Aorta (tissue), 5 donors: Measurements from ENCODE around the gene NKD2. TPM values are rescaled to one million over a fixed set of nuclear protein-coding genes. Genes with fewer than 3 reads are reported as not detected.
A peak's percentile ranks its signal among the peaks of the same experiment; 100 is the strongest.

Experiments
- ATAC-seq: fragments of 200-7000 bp; cut with Tn5 transposase; one replicate; pipeline ENCODE4 v1.9.1; 2022; ENCODE audit warnings: moderate library complexity; ENCODE audit not compliant: low FRiP score
- DNase-seq, 2 donors: peaks; one replicate each; pipeline ENCODE4 v3.0.0-alpha.2; 2020
- H3K27ac ChIP-seq, 2 donors: one replicate each; pipeline ENCODE4 v1.5.1; 2013; ENCODE audit warnings: low read length in 2 of 2, mild to moderate bottlenecking in 2 of 2, moderate library complexity in 2 of 2, control low read depth in 1 of 2, inconsistent platforms in 1 of 2, low read depth in 1 of 2
- H3K27me3 ChIP-seq, 2 donors: one replicate each; pipeline ENCODE4 v1.6.1; 2013; ENCODE audit warnings: control low read depth in 1 of 2, low read length in 1 of 2, mild to moderate bottlenecking in 1 of 2, moderate library complexity in 1 of 2; ENCODE audit not compliant: insufficient read depth in 2 of 2, control insufficient read depth in 1 of 2
- H3K36me3 ChIP-seq, 2 donors: one replicate each; pipeline ENCODE4 v1.6.1; 2013; ENCODE audit warnings: control low read depth in 1 of 2, low read length in 1 of 2, mild to moderate bottlenecking in 1 of 2; ENCODE audit not compliant: insufficient read depth in 2 of 2, control insufficient read depth in 1 of 2
- H3K4me1 ChIP-seq, 2 donors: one replicate each; pipeline ENCODE4 v1.6.1; 2013; ENCODE audit warnings: low read length in 2 of 2, control low read depth in 1 of 2, mild to moderate bottlenecking in 1 of 2, moderate library complexity in 1 of 2; ENCODE audit not compliant: insufficient read depth in 2 of 2, control insufficient read depth in 1 of 2
- H3K4me3 ChIP-seq, 2 donors: one replicate each; pipeline ENCODE4 v1.5.1; 2013; ENCODE audit warnings: low read length in 2 of 2, control low read depth in 1 of 2, mild to moderate bottlenecking in 1 of 2
- H3K9me3 ChIP-seq: one replicate; pipeline ENCODE4 v1.6.1; 2013; ENCODE audit warnings: mild to moderate bottlenecking, low read length; ENCODE audit not compliant: control insufficient read depth
- WGBS, 2 donors: extraction: QIAGEN DNeasy Blood & Tissue Kit; methylation state at CpG; one replicate each; pipeline ENCODE4 v1.1.7; 2013; 5-methylcytosine and 5-hydroxymethylcytosine counted together
- intact Hi-C, 2 donors: fragments of 100-400 bp; cut with DNase I; formaldehyde crosslinking; loops; one replicate each; pipeline versions ENCODE4 v1.14.2 to v1.15.0; 2022
- polyA plus RNA-seq, 2 donors: library from polyadenylated mRNA; stranded (reverse); fragments of 200-250 nt; gene quantifications; one replicate each; pipeline ENCODE4 v1.2.3, GENCODE V29; 2013
- total RNA-seq, 2 donors: library from RNA; stranded (reverse); fragmentation: NEBNext Ultra II Directional; extraction: Animal tissue kit (Norgen Biotek cat#: 25700); gene quantifications; one replicate each; pipeline ENCODE4 v1.2.1, GENCODE V29; 2021
- donor health status: healthy with polysubstance abuse.
- donor health status: Bipolar disorder and iron deficiency.
- donor health status: DM: no; HTN: no; CAD: no.
- donor health status: DM: no; HTN: no; CAD: no.
- donor health status: DM: yes; HTN: yes; CAD: no.

The NKD2 gene
- total and polyA plus RNA-seq, 4 donors = 0.10 to 6.8 (median 2.8) TPM; not detected in 1

- H3K36me3 ChIP-seq = no peaks in the 10 kb centered on the region
- ATAC-seq (no peak), DNase-seq (peak in 1 of 2 donors; percentile 70)
- WGBS, 2 donors = 85 to 87% methylated on average over 36 to 40 of the region's 40 CpGs
- no peak overlapping the region for H3K4me3 ChIP-seq
- intact Hi-C loops = no loop called here
- no peak overlapping the region for H3K27ac ChIP-seq
- H3K27me3 ChIP-seq = no peaks in the 10 kb centered on the region
- no peaks in the 10 kb centered on the region for H3K4me1 ChIP-seq
- no peaks in the 10 kb centered on the region for H3K9me3 ChIP-seq
Observed at GRCh38 chr5:1027631-1028441, 19.2 kb downstream of the NKD2 start.

DNA sequence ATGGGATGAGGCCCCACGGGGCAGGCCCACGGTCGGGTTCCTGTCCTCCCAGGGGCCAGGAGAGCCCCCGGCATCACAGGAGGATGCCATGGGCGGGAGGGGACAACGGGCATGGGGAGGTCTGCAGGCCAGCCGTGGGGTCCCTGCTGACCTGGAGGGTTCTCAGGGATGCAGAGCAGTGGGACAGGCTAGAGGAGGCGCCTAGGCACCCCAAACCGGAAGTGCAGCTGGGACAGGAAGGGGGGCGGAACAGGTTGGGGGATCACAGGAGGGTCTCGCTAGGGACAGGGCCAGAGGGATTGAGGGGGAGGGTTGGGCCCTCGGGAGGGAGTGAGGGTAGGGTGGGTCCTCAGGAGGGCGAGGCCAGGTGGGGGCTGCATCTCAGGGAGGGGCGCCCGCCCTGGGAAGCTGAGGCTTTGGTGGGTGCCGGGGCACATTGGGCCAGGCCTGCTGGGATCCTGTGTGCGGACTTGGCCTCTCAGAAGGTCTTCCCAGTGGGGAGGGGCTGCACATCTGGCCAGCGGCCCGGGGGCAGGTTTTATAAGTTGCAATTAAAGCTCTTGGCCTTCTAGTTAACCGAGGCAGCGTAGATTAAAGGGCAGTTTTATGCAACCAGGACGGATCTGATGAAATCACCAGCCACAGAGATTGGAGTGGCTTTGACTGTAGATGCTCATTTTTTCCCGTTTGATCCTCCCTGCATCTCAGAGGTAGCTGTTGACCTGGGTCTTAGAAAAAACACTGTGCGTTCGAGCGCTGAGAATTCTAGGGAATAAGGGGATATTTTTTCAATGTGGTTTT, 20.1 kb downstream of the NKD2 start:
- intact Hi-C loops = no loop called here
- ATAC-seq = no peak
- WGBS, 2 donors = 80% methylated on average over 26 of the region's 26 CpGs
- Histone ChIP-seq H3K27ac (no peak overlapping the region), H3K36me3 (no peaks in the 10 kb centered on the region), H3K27me3 (no peaks in the 10 kb centered on the region), H3K4me3 (no peak overlapping the region), H3K4me1 (no peaks in the 10 kb centered on the region), H3K9me3 (no peaks in the 10 kb centered on the region)
- DNase-seq = peak in 1 of 2 donors; percentile 50

DNA sequence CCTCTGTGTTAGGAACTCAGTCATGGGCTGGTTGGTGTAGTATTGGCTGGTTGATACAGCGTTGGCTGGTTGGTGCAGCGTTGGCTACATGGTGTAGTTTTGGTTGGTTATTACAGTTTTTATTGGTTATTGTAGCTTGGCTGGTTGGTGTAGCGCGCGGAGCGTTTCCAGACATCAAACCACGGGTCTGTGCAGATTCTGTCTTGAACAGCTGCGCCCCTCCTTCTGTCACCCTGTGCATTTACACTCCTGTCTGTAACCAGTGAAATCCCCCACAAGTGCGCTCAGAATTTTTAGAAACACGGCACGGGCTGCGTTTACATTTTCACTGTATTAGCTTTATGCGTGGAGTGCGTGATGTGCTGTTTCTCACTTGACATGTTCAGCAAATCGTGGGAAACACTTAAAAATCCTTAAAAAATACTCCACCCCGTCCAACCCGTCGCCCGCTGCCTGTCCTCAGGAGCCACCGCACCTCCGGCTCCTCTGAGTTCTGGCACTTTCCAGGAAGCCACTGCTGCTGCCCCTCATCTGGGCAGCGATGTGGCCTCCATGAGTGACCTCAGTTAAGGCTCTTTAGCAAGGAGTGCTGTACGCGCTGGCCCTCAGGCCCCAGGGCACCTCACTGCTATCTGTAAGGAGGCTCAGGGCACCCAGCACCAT, 20.8 kb downstream of the NKD2 start:
- intact Hi-C loops = no loop called here
- peak in 1 of 2 donors; percentile 61 for DNase-seq
- H3K4me1 ChIP-seq = no peaks in the 10 kb centered on the region
- H3K27ac ChIP-seq = no peak overlapping the region
- no peak overlapping the region for H3K4me3 ChIP-seq
- no peaks in the 10 kb centered on the region for H3K9me3 ChIP-seq
- H3K27me3 ChIP-seq = no peaks in the 10 kb centered on the region
- no peak for ATAC-seq
- 90 to 91% methylated on average over 24 of the region's 24 CpGs for WGBS, 2 donors
- no peaks in the 10 kb centered on the region for H3K36me3 ChIP-seq

DNA sequence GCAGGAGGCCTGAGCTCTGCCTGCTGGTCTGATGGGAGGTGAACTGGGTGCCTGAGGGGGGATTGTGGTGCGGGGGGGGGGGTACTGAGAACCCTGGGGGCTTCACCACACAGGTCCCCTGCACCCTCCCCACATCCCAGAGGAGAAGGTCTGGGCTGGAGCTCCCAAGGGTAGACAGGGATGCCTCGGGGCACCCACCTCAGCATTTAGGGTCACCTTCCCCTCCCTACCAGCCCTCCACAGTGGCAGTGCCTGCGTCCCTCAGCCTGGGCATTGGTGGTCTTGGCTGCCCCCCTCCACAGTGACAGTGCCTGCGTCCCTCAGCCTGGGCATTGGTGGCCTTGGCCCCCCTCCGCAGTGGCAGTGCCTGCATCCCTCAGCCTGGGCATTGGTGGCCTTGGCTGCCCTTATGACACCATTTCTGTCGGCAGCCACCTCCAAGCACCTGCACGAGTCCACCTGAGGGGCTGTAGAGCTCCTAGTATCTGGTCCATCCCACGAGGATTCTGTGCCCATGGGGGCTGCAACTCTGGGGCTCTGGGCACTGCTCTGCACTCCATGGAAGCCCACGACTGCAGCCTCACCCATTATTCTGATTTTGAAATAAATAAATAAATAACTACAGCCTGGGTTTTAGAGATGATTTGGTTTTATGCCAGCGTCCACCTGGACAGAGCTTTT, 21.5 kb downstream of the NKD2 start:
- DNase-seq (peak in 1 of 2 donors; percentile 56), ATAC-seq (no peak)
- no peak overlapping the region for H3K4me3 ChIP-seq
- H3K4me1 ChIP-seq = no peaks in the 10 kb centered on the region
- no peak overlapping the region for H3K27ac ChIP-seq
- no peaks in the 10 kb centered on the region for H3K9me3 ChIP-seq
- 87 to 88% methylated on average over 8 to 10 of the region's 10 CpGs for WGBS, 2 donors
- no peaks in the 10 kb centered on the region for H3K36me3 ChIP-seq
- H3K27me3 ChIP-seq = no peaks in the 10 kb centered on the region
- intact Hi-C loops = no loop called here

DNA sequence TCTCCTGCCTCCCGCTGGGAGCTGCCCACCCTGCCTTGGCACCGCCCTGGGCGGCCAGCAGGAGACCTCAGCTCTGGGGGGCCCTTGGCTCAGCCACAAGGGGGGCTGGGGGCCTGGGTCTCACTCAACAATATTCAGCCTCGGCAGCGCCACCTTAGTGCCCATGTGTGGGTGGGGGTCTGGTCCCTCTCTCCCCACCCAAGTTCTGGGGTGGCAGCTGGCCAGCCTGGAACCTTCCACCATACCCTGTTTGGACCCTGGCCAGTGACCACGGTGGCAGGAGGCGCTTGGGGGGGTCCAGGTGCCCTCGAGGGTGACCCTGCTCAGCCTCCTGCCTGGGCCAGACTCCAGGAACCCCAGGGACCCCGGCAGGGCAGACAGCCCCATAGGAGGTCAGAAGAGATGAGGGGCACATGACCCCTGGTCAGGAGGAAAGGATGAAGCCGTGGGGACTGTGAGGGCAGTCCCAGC, 22.2 kb downstream of the NKD2 start:
- no peaks in the 10 kb centered on the region for H3K36me3 ChIP-seq
- WGBS, 2 donors = 71 to 81% methylated on average over 10 of the region's 10 CpGs

GRCh38 chr5:1031306-1031959, 22.8 kb downstream of the NKD2 start:
- ATAC-seq (no peak), DNase-seq (peak in 1 of 2 donors; percentile 31)
- 88 to 92% methylated on average over 19 of the region's 19 CpGs for WGBS, 2 donors
- Histone ChIP-seq H3K27me3 (no peaks in the 10 kb centered on the region), H3K4me3 (no peak overlapping the region), H3K27ac (no peak overlapping the region), H3K36me3 (no peaks in the 10 kb centered on the region), H3K4me1 (no peaks in the 10 kb centered on the region), H3K9me3 (no peaks in the 10 kb centered on the region)
- intact Hi-C loops = no loop called here

More for the DNA sequence above, 22.2 kb downstream of the NKD2 start:
- H3K27me3 ChIP-seq = no peaks in the 10 kb centered on the region
- DNase-seq (peak; percentile 43 to 72), ATAC-seq (no peak)
- no peak overlapping the region for H3K27ac ChIP-seq
- no peak overlapping the region for H3K4me3 ChIP-seq
- H3K4me1 ChIP-seq = no peaks in the 10 kb centered on the region
- no peaks in the 10 kb centered on the region for H3K9me3 ChIP-seq
- intact Hi-C loops = no loop called here

DNA sequence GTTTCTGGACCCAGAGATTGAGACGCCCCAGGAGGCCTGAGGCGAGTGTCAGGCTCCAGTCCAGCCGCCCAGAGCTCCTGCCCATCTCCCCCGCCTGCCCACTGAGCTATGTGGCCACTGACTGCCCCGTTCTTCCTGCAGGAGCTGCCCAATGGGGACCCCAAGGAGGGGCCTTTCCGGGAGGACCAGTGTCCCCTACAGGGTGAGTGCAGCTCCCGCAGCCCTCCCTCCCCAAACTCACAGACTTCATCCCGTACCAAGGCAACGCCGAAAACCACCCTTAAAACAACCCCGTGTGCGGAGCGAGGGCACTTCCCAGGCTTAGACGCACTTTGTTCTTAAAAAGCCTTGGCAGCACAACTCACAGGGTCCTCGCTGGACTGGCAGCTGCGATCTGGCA, 23.4 kb downstream of the NKD2 start:
- Histone ChIP-seq H3K9me3 (no peaks in the 10 kb centered on the region), H3K36me3 (no peaks in the 10 kb centered on the region), H3K4me3 (no peak overlapping the region), H3K27me3 (no peaks in the 10 kb centered on the region), H3K27ac (no peak overlapping the region), H3K4me1 (no peaks in the 10 kb centered on the region)
- DNase-seq (peak in 1 of 2 donors; percentile 40), ATAC-seq (no peak)
- intact Hi-C loops = no loop called here
- WGBS, 2 donors = 80 to 85% methylated on average over 16 of the region's 16 CpGs

- Histone ChIP-seq H3K27me3 (no peaks in the 10 kb centered on the region), H3K9me3 (no peaks in the 10 kb centered on the region), H3K36me3 (no peaks in the 10 kb centered on the region), H3K4me1 (no peaks in the 10 kb centered on the region), H3K27ac (no peak overlapping the region), H3K4me3 (no peak overlapping the region)
- DNase-seq (peak in 1 of 2 donors; percentile 54), ATAC-seq (no peak)
- WGBS, 2 donors = 93 to 97% methylated on average over 14 of the region's 14 CpGs
- intact Hi-C loops = no loop called here
Observed at GRCh38 chr5:1032551-1033027, 24.0 kb downstream of the NKD2 start.
